Mucosa of rectum (tissue), 2 donors: ENCODE data around the gene LARP6.

Source experiments
- H3K27ac ChIP-seq, 2 donors: one replicate each; pipeline ENCODE4 v1.7.0; 2013; ENCODE audit warnings: inconsistent platforms in 2 of 2, low read depth in 2 of 2, low read length in 2 of 2
- H3K27me3 ChIP-seq, 2 donors: one replicate each; pipeline ENCODE4 v1.7.0; 2013; ENCODE audit warnings: low read length in 2 of 2; ENCODE audit not compliant: control insufficient read depth in 2 of 2, insufficient read depth in 2 of 2
- H3K36me3 ChIP-seq, 2 donors: one replicate each; pipeline ENCODE4 v1.7.0; 2013; ENCODE audit warnings: low read length in 2 of 2; ENCODE audit not compliant: control insufficient read depth in 2 of 2, insufficient read depth in 2 of 2
- H3K4me1 ChIP-seq, 2 donors: one replicate each; pipeline ENCODE4 v1.7.0; 2013; ENCODE audit warnings: low read length in 2 of 2, mild to moderate bottlenecking in 1 of 2; ENCODE audit not compliant: control insufficient read depth in 2 of 2, insufficient read depth in 2 of 2
- H3K4me3 ChIP-seq, 2 donors: one replicate each; pipeline ENCODE4 v1.7.0; 2013; ENCODE audit warnings: low read length in 2 of 2
- H3K9ac ChIP-seq, 2 donors: one replicate each; pipeline ENCODE4 v1.7.0; 2013; ENCODE audit warnings: low read length in 2 of 2, low read depth in 1 of 2, mild to moderate bottlenecking in 1 of 2
- H3K9me3 ChIP-seq, 2 donors: one replicate each; pipeline ENCODE4 v1.7.0; 2013; ENCODE audit warnings: low read length in 2 of 2; ENCODE audit not compliant: control insufficient read depth in 2 of 2
- donor health status: healthy.
- donor health status: Normal muscosa, but diverticular disease.

The LARP6 gene

DNA sequence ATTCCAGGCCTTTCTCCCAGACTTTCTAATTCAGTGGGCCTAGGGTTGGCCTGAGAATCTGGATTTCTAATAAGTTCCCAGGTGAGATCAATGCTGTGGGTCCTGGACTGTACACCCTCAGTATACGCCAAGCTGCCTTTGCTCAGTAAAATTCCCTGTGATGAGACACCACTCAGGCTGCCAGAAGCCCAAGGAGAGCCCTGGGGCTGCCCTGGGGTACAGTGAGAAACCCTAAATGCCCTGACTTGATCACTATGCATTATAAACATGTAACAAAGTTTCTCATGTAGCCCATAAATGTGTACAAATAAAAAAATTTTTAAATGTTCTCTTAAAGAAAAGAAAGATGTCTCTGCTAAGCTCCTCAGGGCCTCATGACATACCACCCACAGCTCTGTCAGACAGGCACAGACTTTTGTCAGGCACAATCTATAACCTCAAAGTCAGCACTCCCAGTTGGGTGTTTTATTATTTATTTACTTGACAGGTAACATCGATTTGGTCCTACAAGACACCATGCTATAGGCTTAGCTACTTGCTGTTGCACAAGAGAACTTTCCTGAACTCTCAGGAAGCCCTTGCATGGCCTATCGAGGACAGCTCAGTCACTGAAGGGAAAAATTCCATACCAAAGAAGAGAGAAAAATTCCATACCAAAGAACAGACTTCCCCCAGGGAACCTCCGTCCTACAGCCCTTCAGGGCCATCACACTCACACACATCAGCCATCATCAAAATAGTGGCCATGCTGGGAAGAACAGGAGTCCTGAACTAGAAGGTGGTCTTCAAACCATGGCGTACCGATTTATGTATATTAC lies 22.7 kb downstream of the LARP6 start:
- H3K9ac ChIP-seq, result no peak overlapping the region
- no peak overlapping the region for H3K27ac ChIP-seq
- no peaks in the 10 kb centered on the region for H3K4me1 ChIP-seq
- no peaks in the 10 kb centered on the region for H3K27me3 ChIP-seq
- no peak overlapping the region for H3K4me3 ChIP-seq
- H3K9me3 ChIP-seq, result no peaks in the 10 kb centered on the region
- no peaks in the 10 kb centered on the region for H3K36me3 ChIP-seq

DNA sequence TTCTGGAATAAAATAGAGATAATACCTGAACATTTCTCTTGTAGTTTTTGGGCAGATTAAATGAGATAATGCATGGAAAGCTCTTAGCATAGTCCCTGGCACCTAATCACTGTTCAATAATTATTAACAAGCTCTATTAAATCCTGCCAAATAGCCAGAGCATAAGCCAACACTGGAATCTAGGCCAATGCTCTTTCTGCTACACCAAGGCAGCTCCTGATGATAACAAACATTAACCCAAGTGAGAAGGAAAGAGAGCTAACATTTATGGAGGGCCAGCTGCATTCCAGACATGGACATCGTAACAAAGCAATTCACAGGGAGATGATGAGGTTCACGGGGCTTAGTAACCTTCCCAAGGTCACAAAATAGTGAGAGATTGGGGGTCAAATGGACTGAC lies 23.3 kb downstream of the LARP6 start:
- H3K4me1 ChIP-seq, result no peaks in the 10 kb centered on the region
- H3K36me3 ChIP-seq, result no peaks in the 10 kb centered on the region
- H3K27me3 ChIP-seq, result peaks cover 0 to 2% of the 10 kb centered on the region in 2 donors
- H3K4me3 ChIP-seq, result no peak overlapping the region
- H3K27ac ChIP-seq, result no peak overlapping the region
- H3K9ac ChIP-seq, result no peak overlapping the region
- no peaks in the 10 kb centered on the region for H3K9me3 ChIP-seq

DNA sequence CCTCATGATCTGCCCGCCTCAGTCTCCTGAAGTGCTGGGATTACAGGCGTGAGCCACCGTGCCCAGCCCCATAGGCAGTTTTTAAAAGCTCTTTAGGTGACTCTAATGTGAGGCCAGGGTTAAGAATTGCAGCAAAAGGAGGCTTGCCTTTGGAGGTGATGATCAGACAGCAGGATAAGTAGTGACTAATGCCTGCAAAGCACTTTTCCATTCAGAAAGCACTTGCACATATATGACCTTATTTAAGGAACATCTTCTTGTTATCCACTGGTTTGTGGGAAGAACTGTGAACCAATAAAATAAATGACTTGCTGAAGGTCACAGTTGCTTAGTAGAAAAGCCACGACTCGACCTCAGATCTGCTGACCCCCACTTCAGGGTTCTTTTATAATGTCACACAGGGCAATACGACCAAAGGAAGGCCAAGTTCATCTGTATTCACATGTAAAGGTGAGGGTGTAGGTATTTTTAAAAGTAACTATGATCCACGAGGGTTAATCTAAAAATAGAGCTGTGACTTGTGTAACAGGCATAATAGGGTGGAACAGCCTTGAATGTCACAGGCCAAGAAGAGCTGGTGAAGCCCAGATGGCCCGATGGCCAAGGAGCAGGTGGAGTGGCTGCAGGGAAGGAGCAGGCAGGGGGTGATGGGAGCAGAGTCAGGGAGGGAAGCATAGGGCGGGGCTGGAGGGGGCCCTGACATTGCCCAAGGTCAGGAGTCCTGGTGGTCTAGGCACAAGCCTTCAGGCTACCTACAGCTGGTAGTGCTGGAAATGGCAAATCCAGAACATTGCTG lies 24.4 kb downstream of the LARP6 start:
- H3K27ac ChIP-seq, result no peak overlapping the region
- H3K27me3 ChIP-seq, result peaks cover 0 to 2% of the 10 kb centered on the region in 2 donors
- H3K4me1 ChIP-seq, result peaks cover 0 to 5% of the 10 kb centered on the region in 2 donors
- H3K36me3 ChIP-seq, result no peaks in the 10 kb centered on the region
- no peak overlapping the region for H3K9ac ChIP-seq
- H3K9me3 ChIP-seq, result no peaks in the 10 kb centered on the region
- no peak overlapping the region for H3K4me3 ChIP-seq

DNA sequence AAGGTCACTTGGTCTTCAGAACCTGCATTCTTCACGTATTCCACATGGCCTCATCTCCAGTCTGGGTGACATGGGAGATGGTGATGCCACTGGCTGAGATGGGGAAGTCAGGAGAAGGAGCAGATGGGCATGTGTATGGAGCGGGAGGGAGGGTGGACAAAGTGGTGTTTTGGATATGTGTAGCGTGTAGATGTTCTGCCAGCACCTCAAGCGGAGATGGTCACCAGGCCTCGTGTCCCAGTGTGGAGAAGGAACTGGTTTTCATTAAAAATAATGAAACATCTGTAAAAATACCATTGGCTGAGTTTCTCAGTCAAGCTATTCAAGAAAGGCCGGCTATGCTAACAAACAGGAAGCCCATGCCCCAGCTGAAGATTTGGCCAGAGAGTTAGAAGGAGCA lies 26.2 kb downstream of the LARP6 start:
- no peak overlapping the region for H3K4me3 ChIP-seq
- no peak overlapping the region for H3K9ac ChIP-seq
- H3K4me1 ChIP-seq, result peaks cover 0 to 5% of the 10 kb centered on the region in 2 donors
- no peaks in the 10 kb centered on the region for H3K36me3 ChIP-seq
- no peak overlapping the region for H3K27ac ChIP-seq
- no peaks in the 10 kb centered on the region for H3K9me3 ChIP-seq
- peaks cover 0 to 2% of the 10 kb centered on the region in 2 donors for H3K27me3 ChIP-seq

DNA sequence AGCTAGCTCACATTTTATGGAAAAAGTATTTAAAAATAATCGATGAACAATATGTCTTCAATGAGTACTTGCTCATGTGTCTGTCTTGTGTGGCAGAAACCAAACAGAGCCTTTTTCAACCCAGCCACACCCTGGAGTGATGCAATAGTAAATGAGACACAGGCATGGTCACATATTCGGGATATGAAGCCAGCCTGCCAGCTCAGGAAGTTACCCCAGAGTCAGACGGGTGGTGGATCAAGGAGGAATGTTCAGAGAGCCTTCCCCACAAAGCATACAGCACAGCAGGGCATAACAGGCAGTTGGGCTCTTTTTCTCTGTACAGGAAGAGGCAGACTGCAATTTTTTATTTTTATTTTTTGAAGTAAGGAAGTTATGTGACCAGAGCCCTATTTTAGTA lies 27.3 kb downstream of the LARP6 start:
- H3K4me1 ChIP-seq, result peaks cover 0 to 5% of the 10 kb centered on the region in 2 donors
- no peak overlapping the region for H3K9ac ChIP-seq
- H3K36me3 ChIP-seq, result no peaks in the 10 kb centered on the region
- H3K4me3 ChIP-seq, result no peak overlapping the region
- H3K27me3 ChIP-seq, result peaks cover 0 to 2% of the 10 kb centered on the region in 2 donors
- no peak overlapping the region for H3K27ac ChIP-seq
- H3K9me3 ChIP-seq, result no peaks in the 10 kb centered on the region

DNA sequence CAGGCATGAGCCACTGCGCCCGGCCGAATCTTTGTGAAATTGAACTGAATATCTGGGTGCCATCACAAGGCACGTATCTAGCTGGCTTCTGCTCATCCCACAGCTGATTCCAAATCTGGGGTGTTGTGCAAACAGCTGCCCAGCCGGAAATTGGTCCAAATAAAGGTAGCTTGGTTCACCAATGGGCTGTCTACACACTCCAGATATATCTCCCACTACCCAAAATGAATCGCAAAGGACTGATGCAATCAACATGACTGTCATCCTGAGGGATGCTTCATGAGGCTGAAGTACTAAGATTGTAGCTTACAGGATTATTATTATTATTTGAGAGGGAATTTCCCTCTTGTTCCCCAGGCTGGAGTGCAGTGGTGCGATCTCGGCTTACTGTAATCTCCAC lies 28.1 kb downstream of the LARP6 start:
- peaks cover 0 to 5% of the 10 kb centered on the region in 2 donors for H3K4me1 ChIP-seq
- H3K36me3 ChIP-seq, result no peaks in the 10 kb centered on the region
- H3K27ac ChIP-seq, result no peak overlapping the region
- H3K9ac ChIP-seq, result no peak overlapping the region
- H3K27me3 ChIP-seq, result peaks cover 0 to 2% of the 10 kb centered on the region in 2 donors
- H3K9me3 ChIP-seq, result no peaks in the 10 kb centered on the region
- H3K4me3 ChIP-seq, result no peak overlapping the region

- peak overlapping the region in 1 of 2 donors; percentile 20 for H3K4me3 ChIP-seq
- peaks cover 0 to 2% of the 10 kb centered on the region in 2 donors for H3K27me3 ChIP-seq
- no peak overlapping the region for H3K27ac ChIP-seq
- H3K9ac ChIP-seq, result no peak overlapping the region
- no peaks in the 10 kb centered on the region for H3K36me3 ChIP-seq
- no peaks in the 10 kb centered on the region for H3K9me3 ChIP-seq
- peaks cover 0 to 5% of the 10 kb centered on the region in 2 donors for H3K4me1 ChIP-seq
Observed at GRCh38 chr15:70823196-70823595, 30.8 kb downstream of the LARP6 start.

GRCh38 chr15:70820214-70820613 lies 33.7 kb downstream of the LARP6 start:
- H3K4me1 ChIP-seq, result peaks cover 0 to 4% of the 10 kb centered on the region in 2 donors
- no peaks in the 10 kb centered on the region for H3K9me3 ChIP-seq
- H3K27me3 ChIP-seq, result no peaks in the 10 kb centered on the region
- H3K27ac ChIP-seq, result no peak overlapping the region
- H3K4me3 ChIP-seq, result no peak overlapping the region
- H3K9ac ChIP-seq, result no peak overlapping the region
- H3K36me3 ChIP-seq, result no peaks in the 10 kb centered on the region

- H3K9me3 ChIP-seq, result no peaks in the 10 kb centered on the region
- H3K9ac ChIP-seq, result no peak overlapping the region
- no peaks in the 10 kb centered on the region for H3K4me1 ChIP-seq
- H3K27ac ChIP-seq, result no peak overlapping the region
- no peak overlapping the region for H3K4me3 ChIP-seq
- H3K27me3 ChIP-seq, result no peaks in the 10 kb centered on the region
- no peaks in the 10 kb centered on the region for H3K36me3 ChIP-seq
Observed at GRCh38 chr15:70818580-70818979, 35.4 kb downstream of the LARP6 start.

DNA sequence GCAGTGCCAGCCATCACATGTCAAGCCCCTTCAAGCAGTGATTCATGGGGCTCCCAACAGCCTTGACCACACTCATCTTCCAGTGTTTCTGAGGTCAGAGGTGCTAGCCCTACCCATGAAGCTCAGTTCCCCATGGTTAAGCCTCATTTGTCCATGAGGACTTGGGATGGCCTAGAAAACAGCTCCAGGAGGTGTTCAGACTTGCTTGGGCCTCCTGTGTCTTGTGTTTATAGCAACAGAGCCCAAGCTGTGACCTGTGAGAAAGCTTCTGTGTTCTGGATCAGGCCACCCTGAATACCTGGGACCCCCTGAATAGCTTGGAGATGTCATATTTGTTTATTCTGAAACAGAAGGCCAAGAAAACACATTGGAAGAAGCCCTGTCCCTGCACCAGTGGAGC lies 36.7 kb downstream of the LARP6 start:
- H3K9me3 ChIP-seq, result no peaks in the 10 kb centered on the region
- H3K4me3 ChIP-seq, result no peak overlapping the region
- no peaks in the 10 kb centered on the region for H3K36me3 ChIP-seq
- peaks cover 3 to 4% of the 10 kb centered on the region in 2 donors for H3K4me1 ChIP-seq
- H3K27ac ChIP-seq, result no peak overlapping the region
- H3K9ac ChIP-seq, result no peak overlapping the region
- H3K27me3 ChIP-seq, result no peaks in the 10 kb centered on the region
